Rectal smooth muscle tissue (tissue), 1 donor: ENCODE data around the gene CRYL1.

Source experiments
- H3K27ac ChIP-seq: one replicate; pipeline ENCODE4 v1.7.0; 2013; ENCODE audit warnings: low read depth, low read length, inconsistent platforms
- H3K27me3 ChIP-seq: one replicate; pipeline ENCODE4 v1.7.0; 2013; ENCODE audit warnings: low read length; ENCODE audit not compliant: control insufficient read depth, insufficient read depth
- H3K36me3 ChIP-seq: one replicate; pipeline ENCODE4 v1.7.0; 2013; ENCODE audit warnings: low read length; ENCODE audit not compliant: control insufficient read depth, insufficient read depth
- H3K4me1 ChIP-seq: one replicate; pipeline ENCODE4 v1.7.0; 2013; ENCODE audit warnings: low read length; ENCODE audit not compliant: control insufficient read depth, insufficient read depth
- H3K4me3 ChIP-seq: one replicate; pipeline ENCODE4 v1.7.0; 2013; ENCODE audit warnings: low read length
- H3K9ac ChIP-seq: one replicate; pipeline ENCODE4 v1.7.0; 2013; ENCODE audit warnings: low read length

CRYL1 gene

GRCh38 chr13:20519875-20520274 is 5.8 kb downstream of the CRYL1 start:
- Histone ChIP-seq H3K27ac (no peak overlapping the region), H3K9ac (no peak overlapping the region), H3K4me3 (no peak overlapping the region), H3K4me1 (no peaks in the 10 kb centered on the region), H3K27me3 (no peaks in the 10 kb centered on the region), H3K36me3 (no peaks in the 10 kb centered on the region)

GRCh38 chr13:20518660-20519100 is 7.0 kb downstream of the CRYL1 start:
- Histone ChIP-seq H3K27me3 (no peaks in the 10 kb centered on the region), H3K36me3 (no peaks in the 10 kb centered on the region), H3K27ac (no peak overlapping the region), H3K4me1 (no peaks in the 10 kb centered on the region), H3K4me3 (no peak overlapping the region), H3K9ac (no peak overlapping the region)

GRCh38 chr13:20514866-20515265 is 10.8 kb downstream of the CRYL1 start:
- H3K4me3 ChIP-seq, result no peak overlapping the region
- no peak overlapping the region for H3K9ac ChIP-seq
- H3K36me3 ChIP-seq, result peaks cover 5% of the 10 kb centered on the region
- no peaks in the 10 kb centered on the region for H3K27me3 ChIP-seq
- H3K4me1 ChIP-seq, result no peaks in the 10 kb centered on the region
- no peak overlapping the region for H3K27ac ChIP-seq

DNA sequence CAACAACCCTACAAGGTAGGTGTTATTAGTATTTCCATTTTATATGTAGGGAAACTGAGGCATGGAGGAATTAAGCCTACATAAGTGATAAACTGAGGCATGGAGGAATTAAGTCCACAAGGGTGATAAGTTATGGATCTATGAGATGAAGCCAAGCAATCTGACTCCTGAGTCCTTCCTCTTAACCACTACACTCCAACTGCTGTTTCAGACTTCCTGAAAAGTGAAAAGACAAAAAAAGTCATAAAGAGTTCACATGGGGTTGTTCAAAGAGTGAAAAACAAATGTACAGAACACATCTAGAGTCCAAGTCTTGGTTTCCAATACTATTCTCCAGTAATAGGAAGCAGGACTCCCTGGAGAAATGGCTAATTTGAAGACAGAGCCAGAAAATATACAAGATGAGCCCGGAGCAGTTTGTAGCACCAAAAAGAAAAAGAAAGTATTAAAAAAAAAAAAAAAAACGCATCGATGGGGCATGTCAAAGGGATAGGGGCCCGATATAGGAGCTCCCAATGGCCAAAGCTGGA is 12.1 kb downstream of the CRYL1 start:
- no peak overlapping the region for H3K27ac ChIP-seq
- H3K27me3 ChIP-seq, result no peaks in the 10 kb centered on the region
- no peak overlapping the region for H3K4me3 ChIP-seq
- H3K4me1 ChIP-seq, result no peaks in the 10 kb centered on the region
- H3K9ac ChIP-seq, result no peak overlapping the region
- H3K36me3 ChIP-seq, result peaks cover 5% of the 10 kb centered on the region

- H3K4me3 ChIP-seq, result no peak overlapping the region
- H3K27ac ChIP-seq, result no peak overlapping the region
These were observed 13.5 kb downstream of the CRYL1 start for GRCh38 chr13:20512042-20512683.

GRCh38 chr13:20506696-20507095 is 19.0 kb downstream of the CRYL1 start:
- H3K4me3 ChIP-seq, result no peak overlapping the region
- H3K27me3 ChIP-seq, result no peaks in the 10 kb centered on the region
- no peak overlapping the region for H3K9ac ChIP-seq
- no peak overlapping the region for H3K27ac ChIP-seq
- peaks cover 3% of the 10 kb centered on the region for H3K36me3 ChIP-seq
- no peaks in the 10 kb centered on the region for H3K4me1 ChIP-seq

More at GRCh38 chr13:20512042-20512683, 13.5 kb downstream of the CRYL1 start:
- no peaks in the 10 kb centered on the region for H3K4me1 ChIP-seq
- no peak overlapping the region for H3K9ac ChIP-seq
- no peaks in the 10 kb centered on the region for H3K27me3 ChIP-seq
- H3K36me3 ChIP-seq, result peaks cover 5% of the 10 kb centered on the region

DNA sequence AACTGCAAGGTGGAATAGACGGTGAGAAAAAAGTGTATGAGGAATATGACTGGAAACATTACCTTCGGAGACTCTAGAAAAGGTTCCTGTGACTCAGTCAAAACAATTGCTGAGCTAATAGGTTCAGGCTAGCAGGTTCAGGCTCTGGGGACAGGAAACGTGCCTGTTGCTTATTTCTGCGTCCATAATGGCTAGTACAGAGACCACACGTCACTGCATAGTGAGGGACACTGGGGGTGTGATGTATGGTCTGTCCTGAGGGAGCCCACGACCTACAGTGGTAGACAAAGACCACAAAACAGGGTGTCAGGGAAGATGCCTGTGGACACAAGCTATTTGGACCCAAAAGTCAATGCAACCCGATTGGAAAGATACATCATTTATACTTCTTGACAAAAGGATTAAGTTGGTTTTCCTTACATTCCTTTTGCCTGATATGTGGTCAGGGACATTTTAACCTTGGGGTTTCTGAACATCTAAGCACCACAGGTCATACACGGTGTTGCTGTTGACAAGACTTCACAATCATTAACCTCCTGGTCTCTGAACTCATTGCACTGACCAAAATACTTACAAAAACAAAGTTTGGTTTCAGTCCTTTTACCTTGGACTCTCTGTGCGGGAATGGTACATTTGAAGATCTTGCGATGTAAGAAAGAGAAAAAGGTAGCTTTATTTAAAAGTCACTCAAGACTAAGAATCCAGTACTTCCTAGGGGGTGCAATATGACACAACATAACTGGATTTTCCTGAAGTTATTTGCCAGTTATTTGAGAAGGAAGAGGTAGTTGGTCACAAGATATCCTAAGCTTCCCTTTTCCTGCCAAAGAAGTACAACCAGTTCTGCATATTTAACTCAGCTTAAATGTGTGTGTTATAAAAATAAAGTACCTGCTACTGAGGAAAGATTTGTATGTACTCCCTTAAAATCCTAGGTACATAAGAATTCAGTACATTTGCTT is 20.0 kb downstream of the CRYL1 start:
- no peaks in the 10 kb centered on the region for H3K4me1 ChIP-seq
- H3K9ac ChIP-seq, result no peak overlapping the region
- no peak overlapping the region for H3K27ac ChIP-seq
- no peak overlapping the region for H3K4me3 ChIP-seq
- no peaks in the 10 kb centered on the region for H3K27me3 ChIP-seq
- no peaks in the 10 kb centered on the region for H3K36me3 ChIP-seq

GRCh38 chr13:20503088-20504083 is 22.3 kb downstream of the CRYL1 start:
- no peaks in the 10 kb centered on the region for H3K36me3 ChIP-seq
- H3K4me3 ChIP-seq, result no peak overlapping the region
- no peak overlapping the region for H3K9ac ChIP-seq
- H3K27me3 ChIP-seq, result no peaks in the 10 kb centered on the region
- H3K27ac ChIP-seq, result no peak overlapping the region
- H3K4me1 ChIP-seq, result no peaks in the 10 kb centered on the region

GRCh38 chr13:20501592-20501991 is 24.1 kb downstream of the CRYL1 start:
- Histone ChIP-seq H3K36me3 (no peaks in the 10 kb centered on the region), H3K9ac (no peak overlapping the region), H3K27ac (no peak overlapping the region), H3K27me3 (no peaks in the 10 kb centered on the region), H3K4me1 (no peaks in the 10 kb centered on the region), H3K4me3 (no peak overlapping the region)

- no peak overlapping the region for H3K9ac ChIP-seq
- H3K27me3 ChIP-seq, result no peaks in the 10 kb centered on the region
- no peak overlapping the region for H3K27ac ChIP-seq
- no peaks in the 10 kb centered on the region for H3K36me3 ChIP-seq
- no peak overlapping the region for H3K4me3 ChIP-seq
- no peaks in the 10 kb centered on the region for H3K4me1 ChIP-seq
These were observed 24.5 kb downstream of the CRYL1 start for GRCh38 chr13:20501120-20501519.

- H3K4me1 ChIP-seq, result no peaks in the 10 kb centered on the region
These were observed 25.7 kb downstream of the CRYL1 start for GRCh38 chr13:20499986-20500385.

GRCh38 chr13:20498659-20499058 is 27.0 kb downstream of the CRYL1 start:
- H3K27ac ChIP-seq, result no peak overlapping the region
- H3K4me1 ChIP-seq, result no peaks in the 10 kb centered on the region
- no peak overlapping the region for H3K9ac ChIP-seq
- H3K36me3 ChIP-seq, result no peaks in the 10 kb centered on the region
- no peaks in the 10 kb centered on the region for H3K27me3 ChIP-seq
- H3K4me3 ChIP-seq, result no peak overlapping the region

More at GRCh38 chr13:20499986-20500385, 25.7 kb downstream of the CRYL1 start:
- Histone ChIP-seq H3K36me3 (no peaks in the 10 kb centered on the region), H3K27ac (no peak overlapping the region), H3K9ac (no peak overlapping the region), H3K27me3 (no peaks in the 10 kb centered on the region), H3K4me3 (no peak overlapping the region)
